ENCODE measurements around the gene MMP21. TPM values are rescaled to one million over a fixed set of nuclear protein-coding genes. Genes with fewer than 3 reads are reported as not detected.

The MMP21 gene
- total and polyA plus RNA-seq, 2 of the 13 experiments (the other 11 are each of a cell fraction or from before 2014, with no cell fraction given), result not detected

DNA sequence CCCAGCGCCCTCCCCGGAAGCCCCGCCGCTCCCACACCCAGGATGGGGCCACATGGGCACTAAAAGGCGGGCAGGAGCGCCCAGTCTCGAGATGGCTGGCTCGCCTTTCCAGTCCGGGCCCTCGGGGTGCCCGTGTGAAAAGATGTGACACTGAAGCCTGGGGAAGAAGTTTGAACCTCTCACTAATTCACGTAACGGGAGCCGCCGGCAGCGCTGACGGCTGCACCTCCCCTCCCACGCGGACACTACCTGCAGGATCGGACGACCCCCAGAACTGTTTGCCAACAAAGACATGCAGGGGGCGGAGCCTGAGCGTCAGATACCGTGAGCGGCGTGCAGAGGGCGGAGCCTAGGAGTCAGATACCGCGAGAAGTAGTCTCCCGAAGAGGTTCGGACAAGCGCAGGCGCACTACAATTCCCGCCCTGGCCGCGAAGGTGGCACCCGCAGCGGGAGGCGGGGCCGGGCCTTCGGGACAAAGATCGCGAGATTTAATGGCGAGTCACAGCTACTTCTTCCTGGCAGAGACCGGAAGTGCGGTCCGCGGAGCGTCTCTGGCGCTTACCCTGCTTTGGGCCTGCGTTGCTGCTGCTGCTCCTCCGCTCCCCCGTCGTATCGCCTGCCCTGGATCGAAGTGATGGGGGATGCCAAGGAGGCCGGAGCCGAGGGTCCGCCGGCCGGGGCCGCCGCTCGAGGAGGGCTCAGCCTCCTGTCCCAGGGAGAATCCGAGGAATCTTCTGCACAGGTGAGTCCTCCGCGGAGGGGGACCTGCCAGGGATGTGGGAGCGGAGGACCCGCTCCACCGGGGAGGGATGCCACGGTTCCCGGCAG is 56.2 kb downstream of the MMP21 start, which contains the start of gene EDRF1 (continued):
- TF ChIP-seq SNAPC2 (CRISPR knock-in tag; IDR thresholded peaks at IDR 0.05), result peak; percentile 83; the same call in 1 of the 2 replicates
- no peak for TF ChIP-seq NCOA1 (CRISPR knock-in tag; IDR thresholded peaks at IDR 0.05)
- TF ChIP-seq, protein P1, sequence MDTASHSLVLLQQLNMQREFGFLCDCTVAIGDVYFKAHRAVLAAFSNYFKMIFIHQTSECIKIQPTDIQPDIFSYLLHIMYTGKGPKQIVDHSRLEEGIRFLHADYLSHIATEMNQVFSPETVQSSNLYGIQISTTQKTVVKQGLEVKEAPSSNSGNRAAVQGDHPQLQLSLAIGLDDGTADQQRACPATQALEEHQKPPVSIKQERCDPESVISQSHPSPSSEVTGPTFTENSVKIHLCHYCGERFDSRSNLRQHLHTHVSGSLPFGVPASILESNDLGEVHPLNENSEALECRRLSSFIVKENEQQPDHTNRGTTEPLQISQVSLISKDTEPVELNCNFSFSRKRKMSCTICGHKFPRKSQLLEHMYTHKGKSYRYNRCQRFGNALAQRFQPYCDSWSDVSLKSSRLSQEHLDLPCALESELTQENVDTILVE (CRISPR knock-in tag; IDR thresholded peaks at IDR 0.05), result 0 out of 2 replicates have a peak, but pooled peaks have one; percentile 22
- peak; percentile 86; the same call in 1 of the 2 replicates for TF ChIP-seq ZNF780A (CRISPR knock-in tag; IDR thresholded peaks at IDR 0.05)
- TF ChIP-seq ZNF572 (CRISPR knock-in tag; IDR thresholded peaks at IDR 0.05), result peak; percentile 47; the same call in 1 of the 2 replicates
- TF ChIP-seq, protein P2, sequence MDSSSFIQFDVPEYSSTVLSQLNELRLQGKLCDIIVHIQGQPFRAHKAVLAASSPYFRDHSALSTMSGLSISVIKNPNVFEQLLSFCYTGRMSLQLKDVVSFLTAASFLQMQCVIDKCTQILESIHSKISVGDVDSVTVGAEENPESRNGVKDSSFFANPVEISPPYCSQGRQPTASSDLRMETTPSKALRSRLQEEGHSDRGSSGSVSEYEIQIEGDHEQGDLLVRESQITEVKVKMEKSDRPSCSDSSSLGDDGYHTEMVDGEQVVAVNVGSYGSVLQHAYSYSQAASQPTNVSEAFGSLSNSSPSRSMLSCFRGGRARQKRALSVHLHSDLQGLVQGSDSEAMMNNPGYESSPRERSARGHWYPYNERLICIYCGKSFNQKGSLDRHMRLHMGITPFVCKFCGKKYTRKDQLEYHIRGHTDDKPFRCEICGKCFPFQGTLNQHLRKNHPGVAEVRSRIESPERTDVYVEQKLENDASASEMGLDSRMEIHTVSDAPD (CRISPR knock-in tag; IDR thresholded peaks at IDR 0.05), result no peak
- no peak for TF ChIP-seq ZNF737 (CRISPR knock-in tag; IDR thresholded peaks at IDR 0.05; ENCODE audit: borderline replicate concordance)
- TF ChIP-seq, protein P3, sequence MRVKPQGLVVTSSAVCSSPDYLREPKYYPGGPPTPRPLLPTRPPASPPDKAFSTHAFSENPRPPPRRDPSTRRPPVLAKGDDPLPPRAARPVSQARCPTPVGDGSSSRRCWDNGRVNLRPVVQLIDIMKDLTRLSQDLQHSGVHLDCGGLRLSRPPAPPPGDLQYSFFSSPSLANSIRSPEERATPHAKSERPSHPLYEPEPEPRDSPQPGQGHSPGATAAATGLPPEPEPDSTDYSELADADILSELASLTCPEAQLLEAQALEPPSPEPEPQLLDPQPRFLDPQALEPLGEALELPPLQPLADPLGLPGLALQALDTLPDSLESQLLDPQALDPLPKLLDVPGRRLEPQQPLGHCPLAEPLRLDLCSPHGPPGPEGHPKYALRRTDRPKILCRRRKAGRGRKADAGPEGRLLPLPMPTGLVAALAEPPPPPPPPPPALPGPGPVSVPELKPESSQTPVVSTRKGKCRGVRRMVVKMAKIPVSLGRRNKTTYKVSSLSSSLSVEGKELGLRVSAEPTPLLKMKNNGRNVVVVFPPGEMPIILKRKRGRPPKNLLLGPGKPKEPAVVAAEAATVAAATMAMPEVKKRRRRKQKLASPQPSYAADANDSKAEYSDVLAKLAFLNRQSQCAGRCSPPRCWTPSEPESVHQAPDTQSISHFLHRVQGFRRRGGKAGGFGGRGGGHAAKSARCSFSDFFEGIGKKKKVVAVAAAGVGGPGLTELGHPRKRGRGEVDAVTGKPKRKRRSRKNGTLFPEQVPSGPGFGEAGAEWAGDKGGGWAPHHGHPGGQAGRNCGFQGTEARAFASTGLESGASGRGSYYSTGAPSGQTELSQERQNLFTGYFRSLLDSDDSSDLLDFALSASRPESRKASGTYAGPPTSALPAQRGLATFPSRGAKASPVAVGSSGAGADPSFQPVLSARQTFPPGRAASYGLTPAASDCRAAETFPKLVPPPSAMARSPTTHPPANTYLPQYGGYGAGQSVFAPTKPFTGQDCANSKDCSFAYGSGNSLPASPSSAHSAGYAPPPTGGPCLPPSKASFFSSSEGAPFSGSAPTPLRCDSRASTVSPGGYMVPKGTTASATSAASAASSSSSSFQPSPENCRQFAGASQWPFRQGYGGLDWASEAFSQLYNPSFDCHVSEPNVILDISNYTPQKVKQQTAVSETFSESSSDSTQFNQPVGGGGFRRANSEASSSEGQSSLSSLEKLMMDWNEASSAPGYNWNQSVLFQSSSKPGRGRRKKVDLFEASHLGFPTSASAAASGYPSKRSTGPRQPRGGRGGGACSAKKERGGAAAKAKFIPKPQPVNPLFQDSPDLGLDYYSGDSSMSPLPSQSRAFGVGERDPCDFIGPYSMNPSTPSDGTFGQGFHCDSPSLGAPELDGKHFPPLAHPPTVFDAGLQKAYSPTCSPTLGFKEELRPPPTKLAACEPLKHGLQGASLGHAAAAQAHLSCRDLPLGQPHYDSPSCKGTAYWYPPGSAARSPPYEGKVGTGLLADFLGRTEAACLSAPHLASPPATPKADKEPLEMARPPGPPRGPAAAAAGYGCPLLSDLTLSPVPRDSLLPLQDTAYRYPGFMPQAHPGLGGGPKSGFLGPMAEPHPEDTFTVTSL (CRISPR knock-in tag; IDR thresholded peaks at IDR 0.05; ENCODE audit: borderline replicate concordance), result peak; percentile 79; the same call in 1 of the 2 replicates
- no peak for TF ChIP-seq SYNCRIP (IDR thresholded peaks at IDR 0.05; ENCODE audit: insufficient read depth, low read depth, low read length)
- peak; percentile 68; the same call in 1 of the 2 replicates for TF ChIP-seq SMYD3 (CRISPR knock-in tag; IDR thresholded peaks at IDR 0.05)
- 0 out of 2 replicates have a peak, but pooled peaks have one; percentile 75 for TF ChIP-seq ZNF674 (CRISPR knock-in tag; IDR thresholded peaks at IDR 0.05; ENCODE audit: low read depth)
- TF ChIP-seq NFE2 (CRISPR knock-in tag; IDR thresholded peaks at IDR 0.05), result no peak
- no peak for TF ChIP-seq NR2F2 (IDR thresholded peaks at IDR 0.05; ENCODE audit: borderline replicate concordance, low read depth)
- TF ChIP-seq ZNF317 (CRISPR knock-in tag; IDR thresholded peaks at IDR 0.05), result no peak
- TF ChIP-seq ZNF569 (CRISPR knock-in tag; IDR thresholded peaks at IDR 0.05; ENCODE audit: borderline replicate concordance), result no peak
- TF ChIP-seq ZNF614 (CRISPR knock-in tag; IDR thresholded peaks at IDR 0.05; ENCODE audit: borderline replicate concordance), result no peak
- no peak for TF ChIP-seq GTF3A (CRISPR knock-in tag; conservative IDR thresholded peaks at IDR 0.05)
- TF ChIP-seq ZNF136 (CRISPR knock-in tag; IDR thresholded peaks at IDR 0.05; ENCODE audit: low read depth), result peak; percentile 67; the same call in 1 of the 2 replicates
- peak; percentile 85; the same call in 1 of the 2 replicates for TF ChIP-seq BORCS8-MEF2B (CRISPR knock-in tag; IDR thresholded peaks at IDR 0.05)
- TF ChIP-seq AHR (CRISPR knock-in tag; IDR thresholded peaks at IDR 0.05), result peak; percentile 61; the same call in 1 of the 2 replicates
